RWPE2 (cell line): ENCODE measurements around the gene KIAA1614.
A peak's percentile ranks its signal among the peaks of the same experiment; 100 is the strongest.

Experiments used
- ATAC-seq: fragments of 200-7000 bp; cut with Tn5 transposase; 3 replicates; pipeline ENCODE4 v1.9.1; 2021; ENCODE audit warnings: low read depth
- DNase-seq: peaks from one replicate; pipeline ENCODE4 v3.0.0-alpha.2; 2020; ENCODE audit warnings: low spot score
- H3K27ac ChIP-seq: fragments of 450-650 bp; 2 replicates; pipeline ENCODE4 v1.5.1; 2017; ENCODE audit warnings: mild to moderate bottlenecking; ENCODE audit not compliant: poor library complexity, severe bottlenecking
- H3K27me3 ChIP-seq: fragments of 250-450 bp; sonication (Bioruptor Pico); 2 replicates; pipeline ENCODE4 v1.5.1; 2021; ENCODE audit warnings: mild to moderate bottlenecking, moderate library complexity; ENCODE audit not compliant: insufficient read depth, poor library complexity, severe bottlenecking
- H3K36me3 ChIP-seq: fragments of 250-450 bp; sonication (Bioruptor Pico); 2 replicates; pipeline ENCODE4 v1.5.1; 2020; ENCODE audit warnings: low read depth, mild to moderate bottlenecking, moderate library complexity
- H3K4me1 ChIP-seq: fragments of 250-450 bp; sonication (Bioruptor Pico); 2 replicates; pipeline ENCODE4 v1.5.1; 2021; ENCODE audit warnings: mild to moderate bottlenecking, moderate library complexity; ENCODE audit not compliant: insufficient read depth, poor library complexity, severe bottlenecking
- H3K4me3 ChIP-seq: fragments of 250-450 bp; sonication (Bioruptor Pico); 2 replicates; pipeline ENCODE4 v1.5.1; 2021; ENCODE audit warnings: mild to moderate bottlenecking, moderate library complexity; ENCODE audit not compliant: severe bottlenecking
- H3K9me3 ChIP-seq: fragments of 250-450 bp; sonication (Bioruptor Pico); 2 replicates; pipeline ENCODE4 v1.5.1; 2021; ENCODE audit warnings: mild to moderate bottlenecking, moderate library complexity; ENCODE audit not compliant: severe bottlenecking
- TF ChIP-seq, protein P1 (sequence below): fragments of 450-650 bp; IDR thresholded peaks from one replicate; pipeline ENCODE4 v1.5.1; 2017; ENCODE audit warnings: mild to moderate bottlenecking, moderate library complexity; ENCODE audit not compliant: poor library complexity, severe bottlenecking

Gene KIAA1614

DNA sequence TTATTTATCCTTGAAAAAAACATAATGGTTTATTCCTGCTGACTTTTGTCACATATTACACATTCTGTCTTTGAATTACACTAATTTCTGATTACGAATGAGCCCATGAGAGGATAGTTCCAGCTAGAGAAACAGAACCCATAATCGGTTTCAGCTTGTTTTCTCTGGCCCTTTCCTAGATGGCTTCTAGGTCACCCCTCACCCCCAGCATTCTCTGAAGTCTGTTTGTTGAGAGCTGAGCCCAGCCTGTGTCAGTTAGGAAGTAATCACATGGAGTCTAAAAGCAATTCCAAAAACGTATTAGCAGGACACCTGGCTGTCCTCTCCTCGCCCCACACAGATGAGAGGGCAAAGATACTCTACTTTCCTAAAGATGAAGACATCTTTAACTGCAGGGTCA is 48.9 kb downstream of the KIAA1614 start:
- DNase-seq, result no peak
- TF ChIP-seq, protein P1, sequence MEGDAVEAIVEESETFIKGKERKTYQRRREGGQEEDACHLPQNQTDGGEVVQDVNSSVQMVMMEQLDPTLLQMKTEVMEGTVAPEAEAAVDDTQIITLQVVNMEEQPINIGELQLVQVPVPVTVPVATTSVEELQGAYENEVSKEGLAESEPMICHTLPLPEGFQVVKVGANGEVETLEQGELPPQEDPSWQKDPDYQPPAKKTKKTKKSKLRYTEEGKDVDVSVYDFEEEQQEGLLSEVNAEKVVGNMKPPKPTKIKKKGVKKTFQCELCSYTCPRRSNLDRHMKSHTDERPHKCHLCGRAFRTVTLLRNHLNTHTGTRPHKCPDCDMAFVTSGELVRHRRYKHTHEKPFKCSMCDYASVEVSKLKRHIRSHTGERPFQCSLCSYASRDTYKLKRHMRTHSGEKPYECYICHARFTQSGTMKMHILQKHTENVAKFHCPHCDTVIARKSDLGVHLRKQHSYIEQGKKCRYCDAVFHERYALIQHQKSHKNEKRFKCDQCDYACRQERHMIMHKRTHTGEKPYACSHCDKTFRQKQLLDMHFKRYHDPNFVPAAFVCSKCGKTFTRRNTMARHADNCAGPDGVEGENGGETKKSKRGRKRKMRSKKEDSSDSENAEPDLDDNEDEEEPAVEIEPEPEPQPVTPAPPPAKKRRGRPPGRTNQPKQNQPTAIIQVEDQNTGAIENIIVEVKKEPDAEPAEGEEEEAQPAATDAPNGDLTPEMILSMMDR, result no peak
- H3K27ac ChIP-seq, result no peak overlapping the region
- ATAC-seq, result no peak
- no peak overlapping the region for H3K4me3 ChIP-seq
- H3K36me3 ChIP-seq, result peaks cover 28% of the 10 kb centered on the region
- H3K9me3 ChIP-seq, result no peaks in the 10 kb centered on the region
- no peaks in the 10 kb centered on the region for H3K27me3 ChIP-seq
- H3K4me1 ChIP-seq, result no peaks in the 10 kb centered on the region

GRCh38 chr1:180962178-180962577 is 49.5 kb downstream of the KIAA1614 start:
- peak; percentile 4 for DNase-seq
- Histone ChIP-seq H3K27ac (no peak overlapping the region), H3K4me3 (no peak overlapping the region), H3K36me3 (peaks cover 31% of the 10 kb centered on the region), H3K27me3 (no peaks in the 10 kb centered on the region), H3K9me3 (no peaks in the 10 kb centered on the region), H3K4me1 (no peaks in the 10 kb centered on the region)
- no peak for ATAC-seq
- TF ChIP-seq, protein P1, result no peak

- DNase-seq (peak; percentile 32), ATAC-seq (no peak)
- Histone ChIP-seq H3K27ac (no peak overlapping the region), H3K36me3 (peaks cover 31% of the 10 kb centered on the region), H3K4me3 (no peak overlapping the region), H3K27me3 (no peaks in the 10 kb centered on the region), H3K4me1 (no peaks in the 10 kb centered on the region), H3K9me3 (no peaks in the 10 kb centered on the region)
- TF ChIP-seq, protein P1, result no peak
Measured at GRCh38 chr1:180964056-180964455, 51.4 kb downstream of the KIAA1614 start.

- Histone ChIP-seq H3K4me1 (no peaks in the 10 kb centered on the region), H3K9me3 (no peaks in the 10 kb centered on the region), H3K27ac (no peak overlapping the region), H3K36me3 (peaks cover 31% of the 10 kb centered on the region), H3K4me3 (no peak overlapping the region), H3K27me3 (no peaks in the 10 kb centered on the region)
- DNase-seq (no peak), ATAC-seq (no peak; the same call in 2 of the 3 replicates)
- TF ChIP-seq, protein P1, result no peak
Measured at GRCh38 chr1:180964595-180964994, 51.9 kb downstream of the KIAA1614 start.

GRCh38 chr1:180966312-180966711 is 53.6 kb downstream of the KIAA1614 start:
- TF ChIP-seq, protein P1, result no peak

More at GRCh38 chr1:180966312-180966711, 53.6 kb downstream of the KIAA1614 start:
- H3K36me3 ChIP-seq, result peaks cover 19% of the 10 kb centered on the region; the same call in 1 of the 2 replicates
- H3K4me3 ChIP-seq, result no peak overlapping the region
- H3K27me3 ChIP-seq, result no peaks in the 10 kb centered on the region
- ATAC-seq, result no peak
- no peaks in the 10 kb centered on the region for H3K9me3 ChIP-seq
- DNase-seq, result no peak
- no peak overlapping the region for H3K27ac ChIP-seq
- no peaks in the 10 kb centered on the region for H3K4me1 ChIP-seq
